HEK293T (cell line): ENCODE results near the gene TTLL7.

ENCODE experiments used
- BHLHE40 ChIP-seq: fragments of 450-650 bp; IDR thresholded peaks from 2 replicates; pipeline ENCODE4 v1.6.1; 2016; ENCODE audit warnings: mild to moderate bottlenecking, moderate library complexity, borderline replicate concordance
- CTBP1 ChIP-seq: fragments of 450-650 bp; IDR thresholded peaks from 2 replicates; pipeline ENCODE4 v1.6.1; 2016; ENCODE audit warnings: borderline replicate concordance
- FOXK2 ChIP-seq: fragments of 450-650 bp; IDR thresholded peaks from 2 replicates; pipeline ENCODE4 v1.6.1; 2016; ENCODE audit warnings: mild to moderate bottlenecking
- LEF1 ChIP-seq: fragments of 450-650 bp; IDR thresholded peaks from 2 replicates; pipeline ENCODE4 v1.6.1; 2017; ENCODE audit warnings: mild to moderate bottlenecking, borderline replicate concordance
- NFRKB ChIP-seq: fragments of 450-650 bp; IDR thresholded peaks from 2 replicates; pipeline ENCODE4 v1.6.1; 2016; ENCODE audit warnings: mild to moderate bottlenecking, moderate library complexity
- PKNOX1 ChIP-seq: fragments of 450-650 bp; IDR thresholded peaks from 2 replicates; pipeline ENCODE4 v1.6.1; 2016
- SP1 ChIP-seq: fragments of 450-650 bp; IDR thresholded peaks from 2 replicates; pipeline ENCODE4 v1.6.1; 2017
- TARDBP ChIP-seq: fragments of 450-650 bp; IDR thresholded peaks from 2 replicates; pipeline ENCODE4 v1.6.1; 2016
- ZNF384 ChIP-seq: fragments of 450-650 bp; IDR thresholded peaks from 2 replicates; pipeline ENCODE4 v1.6.1; 2016

- TF ChIP-seq PKNOX1 (no peak), BHLHE40 (no peak), SP1 (no peak), FOXK2 (no peak), TARDBP (no peak), CTBP1 (no peak), ZNF384 (no peak), LEF1 (no peak), NFRKB (no peak)
These were observed 28.4 kb upstream of the TTLL7 start for GRCh38 chr1:84027368-84027767.
